Right cardiac atrium (tissue), 5 donors: Measurements from ENCODE around the gene RNF13. TPM values are rescaled to one million over a fixed set of nuclear protein-coding genes. Genes with fewer than 3 reads are reported as not detected.
"Not testable (repeated sequence)": the region's sequence is repeated elsewhere in the genome, so short reads cannot be mapped to it uniquely, and the experiment has no call there.

Experiments used
- ATAC-seq, 2 donors: fragments of 200-7000 bp; cut with Tn5 transposase; one replicate each; pipeline versions ENCODE4 v1.8.0 to v1.9.1; 2020; ENCODE audit warnings: moderate library complexity in 2 of 2, mild to moderate bottlenecking in 1 of 2
- DNase-seq, 3 donors: peaks; one replicate each; pipeline ENCODE4 v3.0.0-alpha.2; 2020
- H3K27ac ChIP-seq: one replicate; pipeline ENCODE4 v1.5.1; 2013; ENCODE audit warnings: mild to moderate bottlenecking, low read length, control low read depth, moderate library complexity
- H3K27me3 ChIP-seq: one replicate; pipeline ENCODE4 v1.6.1; 2013; ENCODE audit not compliant: control insufficient read depth, insufficient read depth
- H3K4me1 ChIP-seq: one replicate; pipeline ENCODE4 v1.6.1; 2013; ENCODE audit warnings: low read length; ENCODE audit not compliant: control insufficient read depth, insufficient read depth
- H3K4me3 ChIP-seq: one replicate; pipeline ENCODE4 v1.5.1; 2013; ENCODE audit warnings: low read length, control low read depth
- H3K9me3 ChIP-seq: one replicate; pipeline ENCODE4 v1.6.1; 2013; ENCODE audit warnings: low read length; ENCODE audit not compliant: control insufficient read depth
- WGBS: extraction: QIAGEN DNeasy Blood & Tissue Kit; methylation state at CpG from one replicate; pipeline ENCODE4 v1.1.7; 2013; 5-methylcytosine and 5-hydroxymethylcytosine counted together
- intact Hi-C, 4 donors: fragments of 100-400 bp; cut with DNase I; formaldehyde crosslinking; loops; one replicate each; pipeline versions ENCODE4 v1.11.0 to v1.14.0; 2022 to 2023
- polyA plus RNA-seq: library from polyadenylated mRNA; stranded (reverse); fragments of 200-250 nt; gene quantifications from one replicate; pipeline ENCODE4 v1.2.3, GENCODE V29; 2013
- total RNA-seq, 4 donors: library from RNA; stranded (reverse); fragmentation: NEBNext Ultra II Directional; extraction: Animal tissue kit (Norgen Biotek cat#: 25700); gene quantifications; one replicate each; pipeline ENCODE4 v1.2.1, GENCODE V29; 2021
- donor health status: healthy with polysubstance abuse.
- donor health status: DM: no; HTN: yes; CAD: no.
- donor health status: DM: no; HTN: no; CAD: no.
- donor health status: DM: no; HTN: yes; CAD: no; lungs with severe emphysema.
- donor health status: DM: yes; HTN: yes; CAD: no.

RNF13 gene
- total and polyA plus RNA-seq, 5 donors: 36.6 to 65.7 (median 62.9) TPM

- H3K9me3 ChIP-seq: no peaks in the 10 kb centered on the region
- intact Hi-C loops: no loop called here
- DNase-seq: no peak
- whole genome bisulfite sequencing: 95% methylated on average over 2 of the region's 2 CpGs
- H3K27me3 ChIP-seq: no peaks in the 10 kb centered on the region
- H3K27ac ChIP-seq: no peak overlapping the region
- H3K4me1 ChIP-seq: no peaks in the 10 kb centered on the region
- H3K4me3 ChIP-seq: no peak overlapping the region
- ATAC-seq: no peak
These were observed 59.6 kb downstream of the RNF13 start for GRCh38 chr3:149872589-149872988.

- Histone ChIP-seq H3K27ac (no peak overlapping the region), H3K9me3 (no peaks in the 10 kb centered on the region), H3K4me3 (no peak overlapping the region), H3K27me3 (no peaks in the 10 kb centered on the region), H3K4me1 (no peaks in the 10 kb centered on the region)
- 96% methylated on average over 1 of the region's 1 CpG for WGBS
- no peak for DNase-seq
- no peak for ATAC-seq
- intact Hi-C loops: no loop called here
These were observed 64.7 kb downstream of the RNF13 start for GRCh38 chr3:149877668-149878067.

- Histone ChIP-seq H3K9me3 (peaks cover 2% of the 10 kb centered on the region), H3K27me3 (no peaks in the 10 kb centered on the region), H3K4me3 (no peak overlapping the region), H3K27ac (no peak overlapping the region), H3K4me1 (no peaks in the 10 kb centered on the region)
- intact Hi-C loops: no loop called here
- peak; percentile 77 for ATAC-seq
- peak; percentile 62 to 85 (median 66) for DNase-seq
- 8% methylated on average over 2 of the region's 2 CpGs for WGBS
These were observed 66.9 kb downstream of the RNF13 start for GRCh38 chr3:149879872-149880271.

- H3K4me1 ChIP-seq: no peaks in the 10 kb centered on the region
- peaks cover 2% of the 10 kb centered on the region for H3K9me3 ChIP-seq
- no peak overlapping the region for H3K27ac ChIP-seq
- intact Hi-C loops: no loop called here
- no peak for ATAC-seq
- H3K4me3 ChIP-seq: no peak overlapping the region
- 57% methylated on average over 4 of the region's 4 CpGs for WGBS
- no peak for DNase-seq
- no peaks in the 10 kb centered on the region for H3K27me3 ChIP-seq
These were observed 68.9 kb downstream of the RNF13 start for GRCh38 chr3:149881879-149882278.

- WGBS: 99% methylated on average over 1 of the region's 1 CpG
- Histone ChIP-seq H3K27ac (no peak overlapping the region), H3K9me3 (peaks cover 2% of the 10 kb centered on the region), H3K27me3 (no peaks in the 10 kb centered on the region), H3K4me1 (no peaks in the 10 kb centered on the region), H3K4me3 (no peak overlapping the region)
- intact Hi-C loops: no loop called here
- ATAC-seq: no peak
- no peak for DNase-seq
These were observed 70.1 kb downstream of the RNF13 start for GRCh38 chr3:149883134-149883533.

- intact Hi-C loops, H3K4me1 ChIP-seq, H3K4me3 ChIP-seq, DNase-seq, ATAC-seq, H3K9me3 ChIP-seq, H3K27ac ChIP-seq, H3K27me3 ChIP-seq: not testable (repeated sequence)
- WGBS: 98% methylated on average over 5 of the region's 5 CpGs
These were observed 70.8 kb downstream of the RNF13 start for GRCh38 chr3:149883860-149884259.

GRCh38 chr3:149884848-149885247 is 71.8 kb downstream of the RNF13 start:
- H3K27me3 ChIP-seq, intact Hi-C loops, DNase-seq, H3K9me3 ChIP-seq, H3K27ac ChIP-seq, ATAC-seq, H3K4me1 ChIP-seq, H3K4me3 ChIP-seq: not testable (repeated sequence)

- no peak overlapping the region for H3K27ac ChIP-seq
- no peak overlapping the region for H3K4me3 ChIP-seq
- DNase-seq (peak in 1 of 3 donors; percentile 29), ATAC-seq (no peak)
- WGBS: 83% methylated on average over 9 of the region's 9 CpGs
- intact Hi-C loops: no loop called here
- H3K9me3 ChIP-seq: peaks cover 2% of the 10 kb centered on the region
- H3K4me1 ChIP-seq: no peaks in the 10 kb centered on the region
- H3K27me3 ChIP-seq: no peaks in the 10 kb centered on the region
These were observed 73.9 kb downstream of the RNF13 start for GRCh38 chr3:149886957-149887356.

GRCh38 chr3:149891621-149892020 is 78.6 kb downstream of the RNF13 start:
- intact Hi-C loops: no loop called here
- Histone ChIP-seq H3K27ac (no peak overlapping the region), H3K4me3 (no peak overlapping the region), H3K9me3 (no peaks in the 10 kb centered on the region), H3K4me1 (no peaks in the 10 kb centered on the region), H3K27me3 (no peaks in the 10 kb centered on the region)
- ATAC-seq: no peak
- DNase-seq: no peak

- Histone ChIP-seq H3K27ac (no peak overlapping the region), H3K27me3 (no peaks in the 10 kb centered on the region), H3K4me1 (no peaks in the 10 kb centered on the region), H3K9me3 (no peaks in the 10 kb centered on the region), H3K4me3 (no peak overlapping the region)
- no peak for ATAC-seq
- 96% methylated on average over 10 of the region's 10 CpGs for WGBS
- peak in 1 of 3 donors; percentile 21 for DNase-seq
- intact Hi-C loops: no loop called here
These were observed 79.4 kb downstream of the RNF13 start for GRCh38 chr3:149892371-149892770.

- peaks cover 4% of the 10 kb centered on the region for H3K4me1 ChIP-seq
- H3K27ac ChIP-seq: no peak overlapping the region
- no peak overlapping the region for H3K4me3 ChIP-seq
- no peaks in the 10 kb centered on the region for H3K27me3 ChIP-seq
- ATAC-seq: no peak
- H3K9me3 ChIP-seq: no peaks in the 10 kb centered on the region
- intact Hi-C loops: no loop called here
- DNase-seq: no peak
These were observed 81.2 kb downstream of the RNF13 start for GRCh38 chr3:149894205-149894604.

- intact Hi-C loops: no loop called here
- peaks cover 4% of the 10 kb centered on the region for H3K4me1 ChIP-seq
- 51% methylated on average over 1 of the region's 1 CpG for WGBS
- no peaks in the 10 kb centered on the region for H3K9me3 ChIP-seq
- no peak overlapping the region for H3K4me3 ChIP-seq
- no peak for DNase-seq
- H3K27ac ChIP-seq: no peak overlapping the region
- no peak for ATAC-seq
- no peaks in the 10 kb centered on the region for H3K27me3 ChIP-seq
These were observed 82.3 kb downstream of the RNF13 start for GRCh38 chr3:149895339-149895738.
